K562 (cell line): ENCODE results near the gene SLC43A1. TPM values are rescaled to one million over a fixed set of nuclear protein-coding genes. Genes with fewer than 3 reads are reported as not detected.
A peak's percentile ranks its signal among the peaks of the same experiment; 100 is the strongest.

Experiments used
- ELF1 ChIP-seq: fragments of 200-800 bp; sonication (Bioruptor generic); IDR thresholded peaks from 2 replicates; pipeline ENCODE4 v1.6.1; 2016; ENCODE audit warnings: missing genetic modification characterization, missing compliant biosample characterization
- KAT7 ChIP-seq: sonication (generic); formaldehyde crosslinking; IDR thresholded peaks from 2 replicates; pipeline ENCODE4 v1.8.0; 2022; ENCODE audit warnings: missing genetic modification reagents, mild to moderate bottlenecking, borderline replicate concordance
- MAZ ChIP-seq, 2 experiments: fragments of 450-650 bp in 1 of 2; sonication (generic) in 1 of 2; formaldehyde crosslinking; IDR thresholded peaks in 1 of 2; conservative IDR thresholded peaks in 1 of 2; 2 replicates each; pipeline versions ENCODE4 v1.4.0 to v1.5.0; 2020; ENCODE audit warnings: mild to moderate bottlenecking in 1 of 2, missing genetic modification reagents in 1 of 2
- MYC ChIP-seq, 2 experiments: fragments of 250-450 bp in 1 of 2; sonication (Bioruptor Pico) in 1 of 2; IDR thresholded peaks; 2 replicates each; pipeline versions ENCODE4 v1.5.1 to v1.6.1; 2012 to 2021; ENCODE audit warnings: low read depth in 2 of 2, borderline replicate concordance in 1 of 2, improper control_type of control experiment in 1 of 2, low read length in 1 of 2, mild to moderate bottlenecking in 1 of 2, moderate library complexity in 1 of 2
- NCOR1 ChIP-seq: fragments of 450-650 bp; IDR thresholded peaks from 2 replicates; pipeline ENCODE4 v1.6.1; 2016; ENCODE audit warnings: mild to moderate bottlenecking, moderate library complexity
- RAD21 ChIP-seq, 2 experiments: fragments of 250-450 bp in 1 of 2; fragments of 450-650 bp in 1 of 2; sonication (Bioruptor Pico) in 1 of 2; formaldehyde crosslinking in 1 of 2; IDR thresholded peaks in 1 of 2; conservative IDR thresholded peaks in 1 of 2; 2 replicates each; pipeline versions ENCODE4 v1.4.0 to v1.8.0; 2020 to 2022; ENCODE audit warnings: mild to moderate bottlenecking in 2 of 2, moderate library complexity in 1 of 2
- RB1 ChIP-seq: fragments of 450-650 bp; IDR thresholded peaks from 2 replicates; pipeline ENCODE4 v1.6.1; 2017; ENCODE audit warnings: low read depth, mild to moderate bottlenecking
- TCF7 ChIP-seq: sonication (generic); IDR thresholded peaks from 2 replicates; pipeline ENCODE4 v1.6.1; 2016; ENCODE audit warnings: antibody characterized with exemption, borderline replicate concordance
- U2AF1 ChIP-seq: fragments of 200-400 bp; formaldehyde crosslinking; optimal IDR thresholded peaks from 2 replicates; pipeline ENCODE3; 2017; ENCODE audit warnings: mild to moderate bottlenecking, low read depth, low read length, moderate library complexity
- YY1 ChIP-seq, 3 experiments: IDR thresholded peaks; 2 replicates each; pipeline ENCODE4 v1.6.1; 2011; ENCODE audit warnings: low read length in 2 of 3, mild to moderate bottlenecking in 2 of 3, moderate library complexity in 2 of 3, borderline replicate concordance in 1 of 3, control low read depth in 1 of 3, low read depth in 1 of 3; ENCODE audit not compliant: insufficient read depth in 3 of 3, insufficient replicate concordance in 2 of 3, control insufficient read depth in 1 of 3, insufficient read length in 1 of 3; ENCODE audit errors: extremely low read depth in 1 of 3
- ZNF347 ChIP-seq: fragments of 450-650 bp; formaldehyde crosslinking; IDR thresholded peaks from 2 replicates; pipeline ENCODE4 v1.4.0; 2020; ENCODE audit warnings: low read depth, mild to moderate bottlenecking, moderate library complexity
- polyA plus RNA-seq, 8 experiments: library from polyadenylated mRNA; depleted of rRNA in 4 of 8; stranded (reverse) in 5 of 8; unstranded in 3 of 8; fragments of >200 nt; fragmentation: Nextera tagmentation in 2 of 8; fragmentation: Illumina TruSeq in 1 of 8; extraction: Ambion mirVana in 2 of 8; extraction: Trizol in 1 of 8; gene quantifications; 2 replicates each; pipeline versions ENCODE4 v1.2.1 to v1.2.3, GENCODE V29; 2011 to 2014; ENCODE audit warnings: inconsistent platforms in 1 of 8, missing spikeins in 1 of 8
- total RNA-seq, 7 experiments: library from RNA; depleted of rRNA in 6 of 7; stranded (reverse); fragments of >200 nt in 6 of 7; fragmentation: Illumina TruSeq in 2 of 7; extraction: Trizol in 2 of 7; gene quantifications; 2 replicates each; pipeline versions ENCODE4 v1.2.1 to v1.2.3, GENCODE V29; 2011 to 2021; ENCODE audit warnings: low replicate concordance in 1 of 7
- TF ChIP-seq, protein P1 (sequence below): sonication (generic); formaldehyde crosslinking; IDR thresholded peaks from 2 replicates; pipeline ENCODE4 v1.8.0; 2022; ENCODE audit warnings: mild to moderate bottlenecking, missing genetic modification reagents
- TF ChIP-seq, protein P2 (sequence below), 3 experiments: IDR thresholded peaks in 2 of 3; conservative IDR thresholded peaks in 1 of 3; 2 replicates each; pipeline ENCODE4 v1.5.1; 2011 to 2012; ENCODE audit warnings: low read length in 3 of 3, mild to moderate bottlenecking in 3 of 3, control low read depth in 2 of 3, improper control_type of control experiment in 1 of 3, inconsistent platforms in 1 of 3, low read depth in 1 of 3, mixed read lengths in 1 of 3, moderate library complexity in 1 of 3; ENCODE audit not compliant: insufficient read depth in 2 of 3
- TF ChIP-seq, protein P3 (sequence below), 3 experiments: fragments of 200-800 bp in 1 of 3; fragments of 250-450 bp in 1 of 3; fragments of 450-650 bp in 1 of 3; sonication (Bioruptor Pico) in 1 of 3; sonication (Bioruptor generic) in 1 of 3; formaldehyde crosslinking in 1 of 3; IDR thresholded peaks; 2 replicates each; pipeline versions ENCODE4 v1.6.1 to v1.8.0; 2016 to 2022; ENCODE audit warnings: mild to moderate bottlenecking in 2 of 3, missing genetic modification characterization in 2 of 3, missing compliant biosample characterization in 1 of 3, moderate library complexity in 1 of 3

SLC43A1 gene
- total and polyA plus RNA-seq, 9 of the 15 experiments (the other 6 are each of a cell fraction or from before 2014, with no cell fraction given) = 2.6 to 41.8 (median 24.6) TPM

DNA sequence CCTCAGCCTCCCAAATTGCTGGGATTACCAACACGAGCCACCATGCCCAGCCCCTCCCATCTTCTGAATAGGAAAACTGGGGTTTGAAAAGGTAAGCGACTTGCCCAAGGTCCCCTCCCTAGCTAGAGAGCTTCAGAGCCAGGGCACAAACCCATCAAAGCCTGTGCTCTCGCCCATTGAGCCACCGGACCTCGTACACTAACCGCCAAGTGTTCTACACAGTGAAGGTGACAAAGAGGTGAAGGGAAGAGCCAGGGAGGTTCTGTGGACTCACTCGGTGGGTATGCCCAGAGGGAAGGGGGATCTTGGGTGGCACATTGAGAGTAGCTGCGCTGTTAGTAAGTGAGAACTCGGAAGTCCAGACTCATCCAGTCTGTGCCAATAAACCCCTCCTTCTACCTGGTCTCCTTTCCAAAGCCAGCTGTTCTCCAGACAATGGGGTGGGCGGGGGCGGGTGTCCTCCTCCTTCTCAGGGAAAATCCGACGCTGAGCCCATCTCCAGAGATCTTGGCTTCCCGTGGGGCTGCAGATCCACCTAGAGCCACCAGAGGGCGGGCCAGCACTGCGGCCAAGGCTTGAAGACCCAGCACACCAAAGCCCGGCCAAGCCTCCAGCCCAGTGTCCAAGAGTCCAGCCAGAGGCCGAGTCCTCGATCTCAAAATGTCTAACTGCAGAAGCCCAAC, 58.4 kb downstream of the SLC43A1 start (continued):
- TF ChIP-seq, protein P1, sequence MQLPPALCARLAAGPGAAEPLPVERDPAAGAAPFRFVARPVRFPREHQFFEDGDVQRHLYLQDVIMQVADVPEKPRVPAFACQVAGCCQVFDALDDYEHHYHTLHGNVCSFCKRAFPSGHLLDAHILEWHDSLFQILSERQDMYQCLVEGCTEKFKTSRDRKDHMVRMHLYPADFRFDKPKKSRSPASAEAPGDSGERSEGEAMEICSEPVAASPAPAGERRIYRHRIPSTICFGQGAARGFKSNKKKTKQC (CRISPR knock-in tag) = 0 out of 2 replicates have a peak, but pooled peaks have one; percentile 44
- TF ChIP-seq RAD21 (CRISPR knock-in tag; conservative IDR thresholded peaks at IDR 0.05 in 1 of 2, IDR thresholded peaks at IDR 0.05 in 1 of 2) = peak; percentile 93 to 96
- peak; percentile 69; the same call in 1 of the 2 replicates for TF ChIP-seq RB1
- TF ChIP-seq NCOR1 = no peak
- TF ChIP-seq TCF7 = 0 out of 2 replicates have a peak, but pooled peaks have one; percentile 17
- TF ChIP-seq KAT7 (CRISPR knock-in tag) = no peak
- TF ChIP-seq, protein P2, sequence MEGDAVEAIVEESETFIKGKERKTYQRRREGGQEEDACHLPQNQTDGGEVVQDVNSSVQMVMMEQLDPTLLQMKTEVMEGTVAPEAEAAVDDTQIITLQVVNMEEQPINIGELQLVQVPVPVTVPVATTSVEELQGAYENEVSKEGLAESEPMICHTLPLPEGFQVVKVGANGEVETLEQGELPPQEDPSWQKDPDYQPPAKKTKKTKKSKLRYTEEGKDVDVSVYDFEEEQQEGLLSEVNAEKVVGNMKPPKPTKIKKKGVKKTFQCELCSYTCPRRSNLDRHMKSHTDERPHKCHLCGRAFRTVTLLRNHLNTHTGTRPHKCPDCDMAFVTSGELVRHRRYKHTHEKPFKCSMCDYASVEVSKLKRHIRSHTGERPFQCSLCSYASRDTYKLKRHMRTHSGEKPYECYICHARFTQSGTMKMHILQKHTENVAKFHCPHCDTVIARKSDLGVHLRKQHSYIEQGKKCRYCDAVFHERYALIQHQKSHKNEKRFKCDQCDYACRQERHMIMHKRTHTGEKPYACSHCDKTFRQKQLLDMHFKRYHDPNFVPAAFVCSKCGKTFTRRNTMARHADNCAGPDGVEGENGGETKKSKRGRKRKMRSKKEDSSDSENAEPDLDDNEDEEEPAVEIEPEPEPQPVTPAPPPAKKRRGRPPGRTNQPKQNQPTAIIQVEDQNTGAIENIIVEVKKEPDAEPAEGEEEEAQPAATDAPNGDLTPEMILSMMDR (IDR thresholded peaks at IDR 0.05 in 2 of 3, conservative IDR thresholded peaks at IDR 0.05 in 1 of 3; ENCODE audit: insufficient read depth in 2 of 3, low read depth in 1 of 3, low read length in 3 of 3) = peak; percentile 95 to 98 (median 96)
- no peak for TF ChIP-seq ZNF347 (CRISPR knock-in tag)
- TF ChIP-seq, protein P3, sequence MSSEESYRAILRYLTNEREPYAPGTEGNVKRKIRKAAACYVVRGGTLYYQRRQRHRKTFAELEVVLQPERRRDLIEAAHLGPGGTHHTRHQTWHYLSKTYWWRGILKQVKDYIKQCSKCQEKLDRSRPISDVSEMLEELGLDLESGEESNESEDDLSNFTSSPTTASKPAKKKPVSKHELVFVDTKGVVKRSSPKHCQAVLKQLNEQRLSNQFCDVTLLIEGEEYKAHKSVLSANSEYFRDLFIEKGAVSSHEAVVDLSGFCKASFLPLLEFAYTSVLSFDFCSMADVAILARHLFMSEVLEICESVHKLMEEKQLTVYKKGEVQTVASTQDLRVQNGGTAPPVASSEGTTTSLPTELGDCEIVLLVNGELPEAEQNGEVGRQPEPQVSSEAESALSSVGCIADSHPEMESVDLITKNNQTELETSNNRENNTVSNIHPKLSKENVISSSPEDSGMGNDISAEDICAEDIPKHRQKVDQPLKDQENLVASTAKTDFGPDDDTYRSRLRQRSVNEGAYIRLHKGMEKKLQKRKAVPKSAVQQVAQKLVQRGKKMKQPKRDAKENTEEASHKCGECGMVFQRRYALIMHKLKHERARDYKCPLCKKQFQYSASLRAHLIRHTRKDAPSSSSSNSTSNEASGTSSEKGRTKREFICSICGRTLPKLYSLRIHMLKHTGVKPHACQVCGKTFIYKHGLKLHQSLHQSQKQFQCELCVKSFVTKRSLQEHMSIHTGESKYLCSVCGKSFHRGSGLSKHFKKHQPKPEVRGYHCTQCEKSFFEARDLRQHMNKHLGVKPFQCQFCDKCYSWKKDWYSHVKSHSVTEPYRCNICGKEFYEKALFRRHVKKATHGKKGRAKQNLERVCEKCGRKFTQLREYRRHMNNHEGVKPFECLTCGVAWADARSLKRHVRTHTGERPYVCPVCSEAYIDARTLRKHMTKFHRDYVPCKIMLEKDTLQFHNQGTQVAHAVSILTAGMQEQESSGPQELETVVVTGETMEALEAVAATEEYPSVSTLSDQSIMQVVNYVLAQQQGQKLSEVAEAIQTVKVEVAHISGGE (CRISPR knock-in tag; IDR thresholded peaks at IDR 0.05) = no peak
- peak; percentile 40 to 58; a peak in 3 of 4 replicates for TF ChIP-seq MAZ (CRISPR knock-in tag; conservative IDR thresholded peaks at IDR 0.05 in 1 of 2, IDR thresholded peaks at IDR 0.05 in 1 of 2)
- no peak for TF ChIP-seq U2AF1
- TF ChIP-seq YY1 (IDR thresholded peaks at IDR 0.05; ENCODE audit: borderline replicate concordance in 1 of 3, control insufficient read depth in 1 of 3, extremely low read depth in 1 of 3, insufficient read depth in 3 of 3, insufficient read length in 1 of 3, insufficient replicate concordance in 2 of 3, low read depth in 1 of 3, low read length in 2 of 3) = peak in 1 of 3 experiments; percentile 14
- peak; percentile 40; the same call in 1 of the 2 replicates for TF ChIP-seq MYC (IDR thresholded peaks at IDR 0.05; ENCODE audit: low read depth, low read length)
- TF ChIP-seq MYC (CRISPR knock-in tag; IDR thresholded peaks at IDR 0.05; ENCODE audit: borderline replicate concordance, low read depth) = no peak
- peak; percentile 17; the same call in 1 of the 2 replicates for TF ChIP-seq ELF1 (tag)
